ENCODE data around the gene SLC46A3.

- TF ChIP-seq CTCF (IDR thresholded peaks at IDR 0.05; ENCODE audit: low read depth, low read length) (no peak), EZH2phosphoT487 (IDR thresholded peaks at IDR 0.05; ENCODE audit: low read depth) (no peak)
These were observed 16.1 kb upstream of the SLC46A3 start for GRCh38 chr13:28734906-28735305.
